NB4 (cell line): Measurements from ENCODE around the gene FBXO21.
"Not testable (repeated sequence)": the region's sequence is repeated elsewhere in the genome, so short reads cannot be mapped to it uniquely, and the experiment has no call there.

Source experiments
- MYC ChIP-seq: IDR thresholded peaks from 2 replicates; pipeline ENCODE4 v1.6.1; 2011; ENCODE audit warnings: low read depth, low read length
- POLR2A ChIP-seq: IDR thresholded peaks from 2 replicates; pipeline ENCODE4 v1.6.1; 2011; ENCODE audit warnings: mild to moderate bottlenecking; ENCODE audit not compliant: insufficient read length; ENCODE audit errors: extremely low read depth
- TF ChIP-seq, protein P1 (sequence below): IDR thresholded peaks from one replicate; pipeline ENCODE4 v1.5.1; 2012; ENCODE audit warnings: low read depth, low read length
- TF ChIP-seq, protein P2 (sequence below): IDR thresholded peaks from 2 replicates; pipeline ENCODE4 v1.6.1; 2011; ENCODE audit warnings: low read depth, low read length

DNA sequence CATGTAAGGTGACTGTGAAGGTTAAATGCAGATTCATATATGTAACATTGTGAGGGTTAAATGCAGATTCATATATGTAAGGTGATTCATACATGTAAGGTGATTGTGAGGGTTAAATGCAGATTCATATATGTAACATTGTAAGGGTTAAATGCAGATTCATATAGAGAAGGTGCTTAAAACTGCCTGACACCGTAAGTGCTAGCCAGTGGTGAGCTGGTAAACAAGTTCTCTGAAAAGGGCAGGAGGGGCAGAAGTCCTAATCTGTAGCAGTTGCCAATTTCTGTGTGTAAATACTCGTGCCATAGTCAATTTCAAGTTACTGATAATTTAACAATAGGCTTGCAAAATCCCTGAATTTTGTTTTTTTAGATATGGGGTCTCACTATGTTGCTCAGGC, 86.3 kb downstream of the FBXO21 start:
- TF ChIP-seq, protein P1, sequence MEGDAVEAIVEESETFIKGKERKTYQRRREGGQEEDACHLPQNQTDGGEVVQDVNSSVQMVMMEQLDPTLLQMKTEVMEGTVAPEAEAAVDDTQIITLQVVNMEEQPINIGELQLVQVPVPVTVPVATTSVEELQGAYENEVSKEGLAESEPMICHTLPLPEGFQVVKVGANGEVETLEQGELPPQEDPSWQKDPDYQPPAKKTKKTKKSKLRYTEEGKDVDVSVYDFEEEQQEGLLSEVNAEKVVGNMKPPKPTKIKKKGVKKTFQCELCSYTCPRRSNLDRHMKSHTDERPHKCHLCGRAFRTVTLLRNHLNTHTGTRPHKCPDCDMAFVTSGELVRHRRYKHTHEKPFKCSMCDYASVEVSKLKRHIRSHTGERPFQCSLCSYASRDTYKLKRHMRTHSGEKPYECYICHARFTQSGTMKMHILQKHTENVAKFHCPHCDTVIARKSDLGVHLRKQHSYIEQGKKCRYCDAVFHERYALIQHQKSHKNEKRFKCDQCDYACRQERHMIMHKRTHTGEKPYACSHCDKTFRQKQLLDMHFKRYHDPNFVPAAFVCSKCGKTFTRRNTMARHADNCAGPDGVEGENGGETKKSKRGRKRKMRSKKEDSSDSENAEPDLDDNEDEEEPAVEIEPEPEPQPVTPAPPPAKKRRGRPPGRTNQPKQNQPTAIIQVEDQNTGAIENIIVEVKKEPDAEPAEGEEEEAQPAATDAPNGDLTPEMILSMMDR, result not testable (repeated sequence)
- TF ChIP-seq MYC, POLR2A: not testable (repeated sequence)
- TF ChIP-seq, protein P2, sequence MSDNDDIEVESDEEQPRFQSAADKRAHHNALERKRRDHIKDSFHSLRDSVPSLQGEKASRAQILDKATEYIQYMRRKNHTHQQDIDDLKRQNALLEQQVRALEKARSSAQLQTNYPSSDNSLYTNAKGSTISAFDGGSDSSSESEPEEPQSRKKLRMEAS, result not testable (repeated sequence)
